H1 (cell line): ENCODE results near the gene DSCAM. TPM values are rescaled to one million over a fixed set of nuclear protein-coding genes. Genes with fewer than 3 reads are reported as not detected.

Experiments
- CTCF ChIA-PET: fragments of 300-600 bp; sonication (Branson Sonifier 250); formaldehyde crosslinking; loops from one replicate; lab custom pipeline; 2021; ENCODE audit not compliant: partially characterized antibody; lab: Charles Lee
- POLR2A ChIA-PET: fragments of 300-600 bp; sonication (Branson Sonifier 250); formaldehyde crosslinking; loops from one replicate; lab custom pipeline; 2021; ENCODE audit warnings: inconsistent platforms; ENCODE audit not compliant: partially characterized antibody; lab: Charles Lee
- DNase-seq, 2 experiments: peaks; one replicate each; pipeline versions ENCODE4 v3.0.0 to v3.0.0-alpha.2; 2010 to 2022; ENCODE audit warnings: low spot score in 2 of 2, low read depth in 1 of 2, mixed read lengths in 1 of 2
- FAIRE-seq: peaks from 2 replicates; lab custom pipeline; 2011; peaks lifted over from hg19 to GRCh38; lab: Jason Lieb, UNC
- H2AFZ ChIP-seq: 2 replicates; pipeline ENCODE4 v1.8.1; 2012; ENCODE audit warnings: low read length, inconsistent platforms
- H2AK5ac ChIP-seq: 2 replicates; pipeline ENCODE4 v1.6.1; 2013; ENCODE audit warnings: low read depth, low read length
- H2BK120ac ChIP-seq: replicated peaks from 2 replicates; pipeline ENCODE3; 2013; ENCODE audit warnings: low read depth, low read length, inconsistent platforms
- H2BK12ac ChIP-seq: 2 replicates; pipeline ENCODE4 v1.6.1; 2013; ENCODE audit warnings: low read depth, low read length
- H2BK15ac ChIP-seq: 2 replicates; pipeline ENCODE4 v1.6.1; 2013; ENCODE audit warnings: low read length
- H2BK20ac ChIP-seq: 2 replicates; pipeline ENCODE4 v1.6.1; 2013; ENCODE audit warnings: low read length
- H2BK5ac ChIP-seq: 2 replicates; pipeline ENCODE4 v1.6.1; 2013; ENCODE audit warnings: low read depth, low read length
- H3K14ac ChIP-seq: 2 replicates; pipeline ENCODE4 v1.6.1; 2013; ENCODE audit warnings: inconsistent platforms; ENCODE audit not compliant: insufficient read length
- H3K18ac ChIP-seq: 2 replicates; pipeline ENCODE4 v1.6.1; 2013; ENCODE audit warnings: low read length; ENCODE audit errors: extremely low read depth
- H3K23ac ChIP-seq: 2 replicates; pipeline ENCODE4 v1.6.1; 2013; ENCODE audit warnings: inconsistent platforms; ENCODE audit not compliant: insufficient read length
- H3K23me2 ChIP-seq: 2 replicates; pipeline ENCODE4 v1.6.1; 2013; ENCODE audit warnings: low read depth, low read length
- H3K27ac ChIP-seq: 2 replicates; pipeline ENCODE4 v1.6.1; 2011; ENCODE audit warnings: low read depth, low read length, inconsistent platforms
- H3K27me3 ChIP-seq, 4 experiments: replicated peaks in 1 of 4; 1 replicate in 1 of 4; 2 replicates in 3 of 4; pipeline versions ENCODE4 v1.6.1 to v1.8.1; 2011 to 2013; ENCODE audit warnings: low read length in 3 of 4, mild to moderate bottlenecking in 3 of 4, inconsistent platforms in 2 of 4, mixed read lengths in 2 of 4, moderate library complexity in 1 of 4; ENCODE audit not compliant: control insufficient read depth in 3 of 4, insufficient read depth in 3 of 4; ENCODE audit errors: extremely low read depth in 1 of 4
- H3K36me3 ChIP-seq, 4 experiments: 2 replicates each; pipeline versions ENCODE4 v1.6.1 to v1.8.1; 2011 to 2013; ENCODE audit warnings: mild to moderate bottlenecking in 4 of 4, low read length in 3 of 4, moderate library complexity in 2 of 4, control low read depth in 1 of 4, inconsistent platforms in 1 of 4; ENCODE audit not compliant: insufficient read depth in 4 of 4, control insufficient read depth in 2 of 4
- H3K4ac ChIP-seq: replicated peaks from 2 replicates; pipeline ENCODE3; 2013; ENCODE audit warnings: low read length, low read depth, mixed read lengths, inconsistent platforms; ENCODE audit not compliant: insufficient read length
- H3K4me1 ChIP-seq, 4 experiments: replicated peaks in 1 of 4; 1 replicate in 1 of 4; 2 replicates in 3 of 4; pipeline versions ENCODE4 v1.6.1 to v1.8.1; 2011 to 2013; ENCODE audit warnings: low read length in 3 of 4, inconsistent platforms in 2 of 4, mixed read lengths in 1 of 4; ENCODE audit not compliant: insufficient read depth in 4 of 4, control insufficient read depth in 3 of 4
- H3K4me2 ChIP-seq, 2 experiments: 2 replicates each; pipeline versions ENCODE4 v1.6.1 to v1.8.1; 2011 to 2013; ENCODE audit warnings: low read depth in 2 of 2, low read length in 2 of 2, control low read depth in 1 of 2, inconsistent platforms in 1 of 2, mild to moderate bottlenecking in 1 of 2; ENCODE audit not compliant: insufficient read depth in 1 of 2
- H3K4me3 ChIP-seq, 4 experiments: fragments of 200-600, 300-600 bp in 1 of 4; sonication (generic), shearing (Covaris generic), sonication (Bioruptor Twin) in 1 of 4; 2 replicates each; pipeline versions ENCODE4 v1.5.1 to v1.8.1; 2011 to 2016; ENCODE audit warnings: low read length in 4 of 4, low read depth in 3 of 4, control low read depth in 2 of 4, inconsistent platforms in 2 of 4, mild to moderate bottlenecking in 2 of 4, mixed read lengths in 1 of 4, moderate library complexity in 1 of 4; ENCODE audit not compliant: insufficient read depth in 2 of 4; ENCODE audit errors: extremely low read depth in 1 of 4
- H3K56ac ChIP-seq: replicated peaks from 2 replicates; pipeline ENCODE3; 2013; ENCODE audit warnings: low read depth, mild to moderate bottlenecking, mixed read lengths, low read length, inconsistent platforms; ENCODE audit not compliant: insufficient read length
- H3K79me1 ChIP-seq: 2 replicates; pipeline ENCODE4 v1.6.1; 2013; ENCODE audit warnings: low read depth, low read length, control low read depth
- H3K79me2 ChIP-seq, 2 experiments: 2 replicates each; pipeline versions ENCODE4 v1.6.1 to v1.8.1; 2012 to 2013; ENCODE audit warnings: low read length in 2 of 2, mild to moderate bottlenecking in 2 of 2, inconsistent platforms in 1 of 2; ENCODE audit not compliant: insufficient read depth in 2 of 2, control insufficient read depth in 1 of 2
- H3K9ac ChIP-seq, 4 experiments: replicated peaks in 1 of 4; 1 replicate in 1 of 4; 2 replicates in 3 of 4; pipeline versions ENCODE4 v1.6.1 to v1.8.1; 2011 to 2013; ENCODE audit warnings: low read depth in 3 of 4, low read length in 3 of 4, control low read depth in 2 of 4, mild to moderate bottlenecking in 2 of 4, moderate library complexity in 2 of 4, inconsistent platforms in 1 of 4; ENCODE audit errors: extremely low read depth in 1 of 4
- H3K9me3 ChIP-seq, 2 experiments: 2 replicates each; pipeline versions ENCODE4 v1.6.1 to v1.8.1; 2012 to 2013; ENCODE audit warnings: mild to moderate bottlenecking in 2 of 2, moderate library complexity in 2 of 2, control low read depth in 1 of 2, inconsistent platforms in 1 of 2, low read depth in 1 of 2, low read length in 1 of 2, mixed read lengths in 1 of 2; ENCODE audit not compliant: insufficient read depth in 2 of 2
- H4K20me1 ChIP-seq, 2 experiments: replicated peaks in 1 of 2; 2 replicates each; pipeline versions ENCODE3 to v1.8.1; 2011 to 2013; ENCODE audit warnings: inconsistent platforms in 2 of 2, low read length in 2 of 2, mild to moderate bottlenecking in 1 of 2; ENCODE audit not compliant: insufficient read depth in 2 of 2, control insufficient read depth in 1 of 2
- H4K5ac ChIP-seq: 2 replicates; pipeline ENCODE4 v1.6.1; 2013; ENCODE audit warnings: low read length, low read depth, mixed read lengths, inconsistent platforms; ENCODE audit not compliant: insufficient read length
- H4K8ac ChIP-seq: 2 replicates; pipeline ENCODE4 v1.8.0; 2013; ENCODE audit warnings: mild to moderate bottlenecking, moderate library complexity, low read length, inconsistent platforms; ENCODE audit not compliant: insufficient read depth; ENCODE audit errors: extremely low read depth
- H4K91ac ChIP-seq: replicated peaks from 2 replicates; pipeline ENCODE3; 2013; ENCODE audit warnings: low read length, mixed read lengths, inconsistent platforms; ENCODE audit not compliant: insufficient read length
- CHD2 ChIP-seq: IDR thresholded peaks from 2 replicates; pipeline ENCODE4 v1.6.1; 2012; ENCODE audit warnings: low read length, improper control_type of control experiment
- EZH2 ChIP-seq: fragments of 200-600 bp; sonication (generic); IDR thresholded peaks from 2 replicates; pipeline ENCODE4 v1.7.1; 2012; ENCODE audit warnings: low read depth, mild to moderate bottlenecking, moderate library complexity, low read length, inconsistent platforms; ENCODE audit not compliant: severe bottlenecking
- FOSL1 ChIP-seq: IDR thresholded peaks from 2 replicates; pipeline ENCODE4 v1.6.1; 2011; ENCODE audit warnings: mild to moderate bottlenecking, low read depth, low read length, moderate library complexity; ENCODE audit not compliant: insufficient read depth
- MAX ChIP-seq: IDR thresholded peaks from 2 replicates; pipeline ENCODE4 v1.6.1; 2012; ENCODE audit warnings: inconsistent platforms
- POLR2AphosphoS5 ChIP-seq: IDR thresholded peaks from 2 replicates; pipeline ENCODE4 v1.6.1; 2011; ENCODE audit warnings: low read depth, low read length
- SP1 ChIP-seq: IDR thresholded peaks from 2 replicates; pipeline ENCODE4 v1.6.1; 2011; ENCODE audit warnings: low read depth, low read length
- polyA plus RNA-seq, 7 experiments: library from polyadenylated mRNA; depleted of rRNA in 3 of 7; stranded (reverse) in 5 of 7; unstranded in 2 of 7; fragments of >200 nt in 5 of 7; fragments of 200-250 nt in 2 of 7; gene quantifications; 1 replicate in 5 of 7; 2 replicates in 1 of 7; 4 replicates in 1 of 7; pipeline versions ENCODE4 v1.2.1 to v1.2.3, GENCODE V29; 2011 to 2013; ENCODE audit warnings: missing spikeins in 2 of 7, mixed read lengths in 2 of 7
- total RNA-seq: library from RNA; stranded (reverse); fragmentation: NEBNext Ultra II Directional; extraction: Animal tissue kit (Norgen Biotek cat#: 25700); gene quantifications from 2 replicates; pipeline ENCODE4 v1.2.1, GENCODE V29; 2021

The DSCAM gene
- total and polyA plus RNA-seq, 2 of the 8 experiments (the other 6 are each of a cell fraction or from before 2014, with no cell fraction given) = 0.02 to 0.15 TPM

GRCh38 chr21:40707656-40708244 lies 139.2 kb downstream of the DSCAM start:
- Histone ChIP-seq H3K23ac (no peak overlapping the region), H2AFZ (no peak overlapping the region), H3K23me2 (no peaks in the 10 kb centered on the region)

More at GRCh38 chr21:40707656-40708244, 139.2 kb downstream of the DSCAM start:
- Histone ChIP-seq H4K5ac (no peak overlapping the region), H3K27me3 (no peaks in the 10 kb centered on the region), H3K9ac (no peak overlapping the region), H2BK15ac (no peak overlapping the region), H3K14ac (no peak overlapping the region), H3K79me2 (no peaks in the 10 kb centered on the region), H4K8ac (no peak overlapping the region), H3K56ac (no peak overlapping the region), H2AK5ac (no peak overlapping the region), H3K36me3 (no peaks in the 10 kb centered on the region), H2BK120ac (no peak overlapping the region), H3K9me3 (no peaks in the 10 kb centered on the region), H3K4ac (no peak overlapping the region), H3K79me1 (no peaks in the 10 kb centered on the region), H3K4me2 (no peak overlapping the region), H2BK20ac (no peak overlapping the region), H3K4me1 (no peaks in the 10 kb centered on the region), H3K4me3 (no peak overlapping the region), H3K27ac (no peak overlapping the region), H4K20me1 (no peaks in the 10 kb centered on the region), H4K91ac (no peak overlapping the region), H2BK12ac (no peak overlapping the region), H3K18ac (no peak overlapping the region), H2BK5ac (no peak overlapping the region)
- DNase-seq (no peak), FAIRE-seq (no peak)
- POLR2A ChIA-PET = no interaction called here
- TF ChIP-seq CHD2 (no peak), POLR2AphosphoS5 (no peak), FOSL1 (no peak), EZH2 (no peak), SP1 (no peak), MAX (no peak)
- CTCF ChIA-PET = no interaction called here
